Lung (tissue), 12 donors: Measurements from ENCODE around the gene FGF12. TPM values are rescaled to one million over a fixed set of nuclear protein-coding genes. Genes with fewer than 3 reads are reported as not detected.

ENCODE experiments used
- ATAC-seq: fragments of 200-7000 bp; cut with Tn5 transposase; one replicate; pipeline ENCODE4 v1.9.1; 2020; ENCODE audit warnings: moderate number of reproducible peaks; ENCODE audit not compliant: insufficient read depth, low FRiP score
- DNase-seq, 3 donors: peaks; one replicate each; pipeline ENCODE4 v3.0.0-alpha.2; 2013 to 2017
- H3K27ac ChIP-seq, 2 donors: one replicate each; pipeline ENCODE4 v1.5.1; 2013; ENCODE audit warnings: mild to moderate bottlenecking in 2 of 2, moderate library complexity in 2 of 2, control low read depth in 1 of 2, inconsistent platforms in 1 of 2, low read depth in 1 of 2, low read length in 1 of 2
- H3K27me3 ChIP-seq, 3 donors: one replicate each; pipeline ENCODE4 v1.5.1; 2013; ENCODE audit warnings: low read length in 2 of 3; ENCODE audit not compliant: control insufficient read depth in 3 of 3, insufficient read depth in 3 of 3
- H3K36me3 ChIP-seq, 4 donors: one replicate each; pipeline ENCODE4 v1.5.1; 2013; ENCODE audit warnings: low read length in 4 of 4, mild to moderate bottlenecking in 1 of 4, moderate library complexity in 1 of 4; ENCODE audit not compliant: control insufficient read depth in 4 of 4, insufficient read depth in 4 of 4
- H3K4me1 ChIP-seq, 5 donors: one replicate each; pipeline ENCODE4 v1.5.1; 2013; ENCODE audit warnings: low read length in 5 of 5, mild to moderate bottlenecking in 2 of 5, moderate library complexity in 1 of 5; ENCODE audit not compliant: control insufficient read depth in 5 of 5, insufficient read depth in 5 of 5
- H3K4me3 ChIP-seq: one replicate; pipeline ENCODE4 v1.5.1; 2013; ENCODE audit warnings: mild to moderate bottlenecking, control low read depth, moderate library complexity
- H3K9ac ChIP-seq, 2 donors: one replicate each; pipeline ENCODE4 v1.5.1; 2013; ENCODE audit warnings: low read length in 2 of 2, control low read depth in 1 of 2; ENCODE audit not compliant: insufficient read depth in 1 of 2
- H3K9me3 ChIP-seq, 4 donors: one replicate each; pipeline ENCODE4 v1.5.1; 2013; ENCODE audit warnings: low read length in 3 of 4, mild to moderate bottlenecking in 1 of 4, moderate library complexity in 1 of 4; ENCODE audit not compliant: control insufficient read depth in 4 of 4, insufficient read depth in 3 of 4
- CTCF ChIP-seq: IDR thresholded peaks from 2 replicates; pipeline ENCODE4 v1.5.1; 2012; ENCODE audit warnings: mild to moderate bottlenecking; ENCODE audit errors: control extremely low read depth, extremely low read depth
- WGBS, 2 donors: extraction: QIAGEN DNeasy Blood & Tissue Kit; methylation state at CpG; one replicate each; pipeline ENCODE4 v1.1.7; 2013; 5-methylcytosine and 5-hydroxymethylcytosine counted together
- polyA plus RNA-seq, 2 donors: library from polyadenylated mRNA; stranded (reverse); fragments of 200-250 nt; gene quantifications; one replicate each; pipeline ENCODE4 v1.2.1, GENCODE V29; 2013
- total RNA-seq, 2 donors: library from RNA; depleted of rRNA in 1 of 2; stranded (reverse); fragments of >200 nt in 1 of 2; gene quantifications; one replicate each; pipeline ENCODE4 v1.2.1, GENCODE V29; 2014 to 2021
- donor health status: control.
- donor health status: control.
- donor health status: Bipolar disorder and iron deficiency.
- donor health status: healthy.
- donor health status: DM: yes; HTN: yes; CAD: no.

The FGF12 gene
- total and polyA plus RNA-seq, 4 donors: 0.23 to 6.0 (median 1.7) TPM

GRCh38 chr3:192169332-192169915, 557.9 kb downstream of the FGF12 start:
- DNase-seq (no peak), ATAC-seq (no peak)
- Histone ChIP-seq H3K9ac (no peak overlapping the region), H3K4me3 (no peak overlapping the region), H3K4me1 (no peaks in the 10 kb centered on the region), H3K27ac (no peak overlapping the region), H3K36me3 (no peaks in the 10 kb centered on the region), H3K27me3 (no peaks in the 10 kb centered on the region), H3K9me3 (no peaks in the 10 kb centered on the region)
- WGBS, 2 donors: 64 to 76% methylated on average over 4 of the region's 4 CpGs
- TF ChIP-seq CTCF: no peak

GRCh38 chr3:192168202-192168601, 559.1 kb downstream of the FGF12 start:
- Histone ChIP-seq H3K9me3 (no peaks in the 10 kb centered on the region), H3K36me3 (no peaks in the 10 kb centered on the region), H3K9ac (no peak overlapping the region), H3K27ac (no peak overlapping the region), H3K4me3 (no peak overlapping the region), H3K4me1 (no peaks in the 10 kb centered on the region), H3K27me3 (no peaks in the 10 kb centered on the region)
- no peak for TF ChIP-seq CTCF
- DNase-seq (no peak), ATAC-seq (no peak)

GRCh38 chr3:192165552-192165951, 561.8 kb downstream of the FGF12 start:
- 63 to 95% methylated on average over 2 of the region's 2 CpGs for WGBS, 2 donors

More at GRCh38 chr3:192165552-192165951, 561.8 kb downstream of the FGF12 start:
- Histone ChIP-seq H3K27ac (no peak overlapping the region), H3K4me3 (no peak overlapping the region), H3K27me3 (no peaks in the 10 kb centered on the region), H3K4me1 (no peaks in the 10 kb centered on the region), H3K9me3 (no peaks in the 10 kb centered on the region), H3K36me3 (no peaks in the 10 kb centered on the region), H3K9ac (no peak overlapping the region)
- no peak for DNase-seq
- no peak for ATAC-seq
- no peak for TF ChIP-seq CTCF
